HG02623 (cell line): ENCODE data around the gene C22orf39.

Source experiments
- ATAC-seq: cut with Tn5 transposase; IDR thresholded peaks from one replicate; pipeline ENCODE4 v1.9.1; 2021; ENCODE audit warnings: moderate library complexity; ENCODE audit not compliant: unreplicated experiment

Gene C22orf39

GRCh38 chr22:19402642-19403191 is 44.8 kb downstream of the C22orf39 start:
- no peak for ATAC-seq

- ATAC-seq: no peak
Observed at GRCh38 chr22:19401483-19401882, 46.0 kb downstream of the C22orf39 start.

- no peak for ATAC-seq
Observed at GRCh38 chr22:19400881-19401280, 46.6 kb downstream of the C22orf39 start.

GRCh38 chr22:19398652-19399051 is 48.9 kb downstream of the C22orf39 start:
- no peak for ATAC-seq

- ATAC-seq: no peak
Observed at GRCh38 chr22:19398206-19398605, 49.3 kb downstream of the C22orf39 start.

- no peak for ATAC-seq
Observed at GRCh38 chr22:19397734-19398104, 49.8 kb downstream of the C22orf39 start.

GRCh38 chr22:19396934-19397733 is 50.4 kb downstream of the C22orf39 start:
- ATAC-seq: no peak

- ATAC-seq: no peak
Observed at GRCh38 chr22:19396561-19396933, 51.0 kb downstream of the C22orf39 start.

- ATAC-seq: no peak
Observed at GRCh38 chr22:19395276-19395675, 52.2 kb downstream of the C22orf39 start.

- no peak for ATAC-seq
Observed at GRCh38 chr22:19394274-19395050, 53.0 kb downstream of the C22orf39 start.

GRCh38 chr22:19393704-19394103 is 53.8 kb downstream of the C22orf39 start:
- no peak for ATAC-seq
